GM19025 (cell line): Measurements from ENCODE around the gene OR10K2.
"Not testable (repeated sequence)": the region's sequence is repeated elsewhere in the genome, so short reads cannot be mapped to it uniquely, and the experiment has no call there.

Source experiments
- ATAC-seq: cut with Tn5 transposase; IDR thresholded peaks from one replicate; pipeline ENCODE4 v1.9.1; 2021; ENCODE audit warnings: mild to moderate bottlenecking, low read depth, moderate library complexity; ENCODE audit not compliant: unreplicated experiment

The OR10K2 gene, protein sequence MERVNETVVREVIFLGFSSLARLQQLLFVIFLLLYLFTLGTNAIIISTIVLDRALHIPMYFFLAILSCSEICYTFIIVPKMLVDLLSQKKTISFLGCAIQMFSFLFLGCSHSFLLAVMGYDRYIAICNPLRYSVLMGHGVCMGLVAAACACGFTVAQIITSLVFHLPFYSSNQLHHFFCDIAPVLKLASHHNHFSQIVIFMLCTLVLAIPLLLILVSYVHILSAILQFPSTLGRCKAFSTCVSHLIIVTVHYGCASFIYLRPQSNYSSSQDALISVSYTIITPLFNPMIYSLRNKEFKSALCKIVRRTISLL

DNA sequence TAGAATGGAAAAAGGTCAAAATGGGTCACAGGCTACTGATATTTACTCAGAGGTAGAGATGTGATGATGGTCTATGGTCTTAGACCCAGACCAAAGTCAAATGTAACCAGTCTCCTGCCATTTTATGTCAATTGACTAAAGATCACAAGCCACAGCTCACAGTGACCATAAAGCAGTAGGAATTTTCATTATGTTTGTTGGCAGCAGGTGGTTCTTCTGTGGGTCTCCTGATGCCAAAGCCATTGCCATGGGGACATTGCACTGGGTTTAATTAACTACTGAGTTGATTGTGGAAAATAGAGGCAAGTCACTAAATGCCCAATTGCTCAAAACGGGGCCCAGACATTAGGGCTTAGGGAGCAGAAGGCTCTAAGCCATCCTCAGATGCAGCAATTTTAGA lies at the start of gene OR10K2:
TSS of gene OR10K2 (minus strand) at position 101 of the 400 bp plus-strand sequence. CDS start 5,371 bp downstream, outside the sequence.
- no peak for ATAC-seq

DNA sequence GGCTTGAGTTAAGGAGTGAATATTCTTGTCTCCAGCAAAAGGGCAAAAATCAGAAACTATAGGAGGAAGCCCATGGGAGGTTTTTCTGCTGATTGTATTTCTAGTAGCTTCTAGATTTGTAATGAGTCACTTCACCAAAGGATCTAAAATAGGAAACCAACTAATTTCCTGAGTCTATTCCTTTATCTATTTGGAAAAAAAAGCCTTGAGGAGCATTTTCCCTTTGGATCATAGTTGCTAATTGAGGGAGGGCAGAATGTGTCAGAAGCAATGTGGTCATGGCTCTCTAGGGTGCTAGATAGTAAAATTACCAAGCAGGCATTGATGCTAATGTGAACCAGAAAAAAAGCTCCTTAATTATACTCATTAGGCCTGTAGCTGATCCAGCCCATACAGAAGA lies 45.9 kb upstream of the OR10K2 start, which contains the start of gene OR10R2:
TSS of gene OR10R2 (plus strand) at position 301 of the 400 bp plus-strand sequence. CDS start 106 bp downstream, outside the sequence.
- ATAC-seq: no peak

DNA sequence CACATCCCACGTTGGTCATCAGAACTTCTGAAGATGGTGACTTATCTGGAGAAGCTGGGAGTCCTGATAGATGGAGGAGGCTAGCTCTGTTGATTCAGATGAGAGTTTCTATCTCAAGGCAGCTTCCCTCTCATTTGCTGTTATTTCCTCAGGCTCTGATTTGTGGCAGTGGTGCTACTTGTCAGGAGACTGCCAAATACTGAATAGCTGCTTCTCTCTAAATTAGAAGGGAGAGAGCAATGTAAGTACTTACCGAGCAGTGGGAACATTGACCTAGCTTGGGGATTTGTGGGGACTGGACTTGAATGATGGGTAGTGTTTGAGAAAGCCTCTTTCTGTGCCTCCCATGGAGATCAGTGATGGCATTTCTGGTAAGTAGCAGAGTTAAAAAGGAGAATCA lies 35.5 kb upstream of the OR10K2 start, which contains the start of gene OR10K1:
TSS of gene OR10K1 (plus strand) at position 301 of the 400 bp plus-strand sequence. CDS start 3,728 bp downstream, outside the sequence.
- no peak for ATAC-seq

DNA sequence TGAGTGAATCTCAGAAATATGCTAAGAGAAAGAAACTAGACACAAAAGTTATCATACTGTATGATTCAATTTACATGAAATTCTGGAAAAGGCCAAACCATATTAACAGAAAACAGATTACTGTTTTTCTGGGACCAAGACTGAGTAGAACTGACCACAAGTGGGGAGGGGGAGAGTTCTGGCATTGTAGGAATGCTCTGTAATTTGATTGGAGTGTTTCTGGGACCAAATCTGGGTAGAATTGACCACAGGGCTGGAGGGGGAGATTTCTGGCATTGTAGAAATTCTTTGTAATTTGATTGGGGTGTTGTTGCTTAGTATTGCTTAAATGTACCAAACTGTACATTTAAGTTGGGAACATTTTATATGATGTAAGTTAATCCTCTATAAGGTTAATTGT lies 32.2 kb upstream of the OR10K2 start:
- no peak for ATAC-seq

DNA sequence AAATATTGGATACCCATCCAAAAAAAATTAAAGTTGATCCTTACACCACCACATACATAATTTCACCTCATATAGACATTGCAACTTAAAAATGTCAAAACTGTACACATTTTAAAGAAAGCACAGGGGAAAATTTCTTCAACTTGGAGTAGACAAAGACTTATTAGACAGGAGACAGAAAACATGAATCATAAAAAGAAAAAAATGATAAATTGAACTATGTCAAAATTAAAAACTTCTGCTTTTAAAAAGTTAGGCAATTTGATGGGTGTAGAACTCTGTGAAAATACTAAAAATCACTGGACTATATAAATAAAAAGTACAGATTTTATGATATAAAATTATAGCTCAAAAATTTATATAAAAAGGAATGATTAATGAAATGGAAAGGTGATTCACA lies 31.2 kb upstream of the OR10K2 start:
- ATAC-seq: no peak

DNA sequence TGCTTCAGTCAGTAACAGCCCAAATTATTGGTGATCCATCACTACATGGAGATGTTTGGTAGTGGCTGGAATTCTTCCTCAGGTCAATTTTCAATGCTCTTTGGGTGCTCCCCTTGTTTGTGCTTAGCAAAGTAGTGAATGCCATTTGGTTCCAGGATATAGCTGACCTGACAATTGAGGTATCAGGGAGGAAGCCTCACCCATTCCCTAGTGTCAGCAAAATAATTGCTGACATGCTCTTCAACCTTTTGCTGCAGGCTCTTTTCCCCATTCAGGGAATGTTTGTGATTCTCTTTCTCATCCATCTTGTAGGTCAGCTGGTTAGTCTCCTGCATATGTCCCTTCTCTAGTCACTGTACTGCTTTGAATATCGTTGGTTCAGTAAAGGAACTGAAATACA lies 28.5 kb upstream of the OR10K2 start:
- no peak for ATAC-seq

DNA sequence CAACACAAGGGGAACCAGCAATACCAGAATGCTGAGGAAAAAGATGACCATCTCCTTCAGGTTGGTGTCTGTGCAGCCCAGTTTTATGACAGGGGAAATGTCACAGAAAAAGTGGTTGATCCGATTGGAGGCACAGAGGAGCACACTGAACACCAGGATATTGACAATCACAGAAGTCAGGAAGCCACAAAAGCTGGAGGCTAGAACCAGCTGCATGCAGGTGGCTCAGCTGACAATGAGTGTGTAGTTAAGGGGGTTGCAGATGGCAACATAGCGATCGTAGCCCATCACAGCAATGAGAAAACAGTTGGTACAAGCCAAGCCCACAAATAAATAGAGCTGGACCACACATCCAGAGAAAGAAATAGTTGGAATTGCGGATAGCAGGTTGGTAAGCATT lies 19.3 kb upstream of the OR10K2 start:
- ATAC-seq: no peak

DNA sequence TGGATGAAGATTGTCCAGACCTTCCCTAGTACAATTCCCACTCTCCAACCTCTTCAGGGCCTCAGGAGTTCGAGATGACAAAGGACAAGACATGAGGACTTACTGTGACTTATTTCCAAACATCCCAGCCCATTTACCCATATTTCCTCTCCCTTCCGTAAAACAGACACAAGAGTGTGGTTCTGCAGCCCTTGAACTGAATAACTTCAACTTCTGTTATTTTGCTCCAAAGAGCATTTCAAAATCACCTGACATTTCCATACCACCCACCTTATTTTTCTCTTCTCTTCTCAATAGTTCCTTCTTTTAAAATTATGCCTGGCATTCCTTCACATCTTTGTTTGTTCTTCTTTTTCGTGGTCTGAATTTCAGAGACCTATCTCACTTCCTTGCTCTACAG lies 8.7 kb upstream of the OR10K2 start:
- ATAC-seq: no peak

DNA sequence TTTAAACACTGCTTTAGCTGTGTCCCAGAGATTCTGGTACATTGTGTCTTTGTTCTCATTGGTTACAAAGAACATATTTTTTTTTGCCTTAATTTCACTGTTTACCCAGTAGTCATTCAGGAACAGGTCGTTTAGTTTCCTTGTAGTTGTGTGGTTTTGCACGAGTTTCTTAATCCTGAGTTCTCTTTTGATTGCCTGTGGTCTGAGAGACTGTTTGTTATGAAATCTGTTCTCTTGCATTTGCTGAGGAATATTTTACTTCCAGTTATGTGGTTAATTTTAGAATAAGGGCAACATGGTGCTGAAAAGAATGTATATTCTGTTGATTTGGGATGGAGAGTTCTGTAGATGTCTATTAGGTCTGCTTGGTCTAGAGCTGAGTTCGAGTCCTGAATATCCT lies 4.1 kb upstream of the OR10K2 start:
- not testable (repeated sequence) for ATAC-seq

DNA sequence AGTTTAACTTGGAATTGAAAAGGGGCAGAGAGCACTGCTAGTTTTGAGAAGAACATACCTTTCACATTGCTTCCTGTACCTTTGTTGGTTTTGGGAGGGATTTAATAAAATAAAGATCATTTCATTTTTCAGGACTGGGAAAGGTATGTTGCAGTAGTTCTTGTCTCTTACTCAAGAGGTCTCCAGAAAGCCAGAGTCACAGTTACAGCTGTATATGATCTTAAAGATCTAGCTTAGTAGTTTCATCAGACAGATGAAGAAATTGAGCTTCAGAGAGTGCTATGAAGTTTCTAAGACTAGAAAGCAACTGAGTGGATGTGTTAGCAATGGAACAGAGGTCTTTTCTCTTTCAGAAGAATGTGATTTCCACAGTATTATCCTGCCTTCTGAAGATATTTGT lies 1.0 kb downstream of the OR10K2 start:
- no peak for ATAC-seq

DNA sequence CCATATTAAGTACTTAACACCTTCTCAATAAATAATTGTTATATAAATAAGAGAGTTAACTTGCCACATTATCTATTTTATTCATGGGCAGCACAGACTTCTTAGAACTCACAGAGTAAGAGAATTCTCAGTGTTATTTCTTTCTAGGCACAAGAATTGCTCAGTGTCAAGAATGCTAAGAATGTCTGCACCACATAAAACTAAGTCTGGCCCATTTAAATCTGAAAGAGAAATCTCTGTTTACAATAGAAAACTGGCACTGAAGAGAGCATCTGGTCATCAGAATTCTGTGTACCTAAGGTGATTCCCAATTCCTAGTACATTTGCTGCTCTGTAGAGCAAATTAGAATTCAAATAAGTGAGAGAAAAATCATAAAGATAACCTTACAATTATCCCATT lies 3.8 kb downstream of the OR10K2 start:
- no peak for ATAC-seq

DNA sequence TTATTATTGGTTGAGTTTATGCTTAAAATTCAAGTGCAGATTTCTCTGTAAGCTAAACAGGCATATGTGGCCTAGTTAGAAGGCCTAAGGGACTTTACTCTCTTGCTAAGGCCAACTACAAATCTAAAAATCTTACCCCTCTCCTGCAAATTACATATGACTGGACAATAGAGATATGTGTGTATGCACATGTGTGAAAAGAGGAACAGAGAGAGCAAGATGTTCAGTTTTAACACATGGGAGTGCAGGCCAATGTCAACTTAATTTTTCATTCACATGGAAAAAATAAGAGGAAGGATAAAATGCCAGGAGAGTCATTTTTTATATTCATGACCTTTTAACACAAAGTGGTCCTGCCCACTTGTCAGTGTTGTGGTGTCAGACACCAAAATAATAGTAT lies 8.5 kb downstream of the OR10K2 start:
- ATAC-seq: no peak

DNA sequence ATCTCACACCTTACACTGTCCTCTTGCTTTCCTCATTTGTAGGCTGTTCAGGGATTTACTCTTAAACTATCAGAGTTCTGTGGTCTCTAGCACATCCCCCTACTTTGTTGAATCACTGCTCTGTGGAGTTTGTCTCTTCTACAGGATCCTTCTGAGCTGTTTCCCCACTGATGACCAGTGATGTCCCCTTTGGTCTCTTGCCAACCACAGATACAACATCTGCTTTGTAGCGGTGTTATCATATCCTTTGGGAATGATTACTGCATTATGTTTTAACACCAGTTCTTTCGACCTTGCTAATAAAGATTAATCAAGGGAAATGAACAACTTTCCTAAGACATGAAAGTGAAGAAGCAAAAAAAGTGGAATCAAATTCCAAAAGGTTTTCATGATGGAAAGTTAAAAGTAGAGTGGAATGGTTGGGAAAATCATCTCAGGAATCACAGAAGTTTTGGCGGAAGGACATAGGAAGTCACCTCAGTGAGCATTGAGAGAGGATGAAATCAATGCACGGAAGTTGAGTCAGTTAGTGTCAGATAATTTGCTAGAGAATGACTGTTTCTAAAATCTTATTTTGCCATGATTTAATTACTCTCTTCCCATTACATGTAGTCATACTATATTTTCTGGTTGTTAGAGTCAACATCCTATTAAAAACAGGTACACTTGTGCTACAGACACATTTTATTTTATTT lies 11.2 kb downstream of the OR10K2 start:
- no peak for ATAC-seq

DNA sequence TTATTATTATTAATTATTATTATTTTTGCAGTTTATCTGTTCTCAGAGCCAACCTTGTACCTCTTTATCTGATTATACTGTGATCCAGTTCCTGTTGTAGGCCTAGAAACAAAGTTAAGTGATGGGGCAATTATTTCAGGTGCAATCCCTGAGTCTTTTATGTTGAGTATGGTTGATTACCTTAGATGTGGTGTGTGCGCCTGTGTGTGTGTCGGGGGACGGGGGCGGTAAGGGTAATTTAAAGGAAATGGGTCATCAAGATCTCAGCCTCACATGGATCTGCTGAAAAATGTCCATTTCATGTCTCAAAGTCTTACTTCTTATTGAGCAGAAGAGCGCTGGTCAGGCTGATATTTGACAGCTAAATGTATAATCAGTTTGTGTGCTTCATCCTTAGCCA lies 18.9 kb downstream of the OR10K2 start:
- no peak for ATAC-seq

DNA sequence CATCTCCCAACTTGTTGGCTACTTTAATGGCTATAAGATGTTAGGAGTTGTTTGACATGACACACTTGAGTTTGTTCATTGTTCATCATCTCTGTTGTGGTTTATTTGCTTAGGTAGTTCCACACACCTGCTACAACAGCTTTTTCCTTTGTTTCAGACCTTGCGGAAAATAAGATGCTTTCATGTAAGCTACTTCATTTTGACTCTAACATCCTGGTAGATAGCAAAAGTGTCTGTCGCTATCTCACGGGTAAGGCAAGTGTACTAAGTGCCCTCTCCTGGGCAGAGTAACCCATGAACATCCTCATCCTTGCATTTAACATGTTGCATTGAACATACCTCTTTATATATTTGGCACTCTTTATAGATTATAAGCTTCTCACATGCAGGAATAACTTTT lies 25.2 kb downstream of the OR10K2 start:
- no peak for ATAC-seq

DNA sequence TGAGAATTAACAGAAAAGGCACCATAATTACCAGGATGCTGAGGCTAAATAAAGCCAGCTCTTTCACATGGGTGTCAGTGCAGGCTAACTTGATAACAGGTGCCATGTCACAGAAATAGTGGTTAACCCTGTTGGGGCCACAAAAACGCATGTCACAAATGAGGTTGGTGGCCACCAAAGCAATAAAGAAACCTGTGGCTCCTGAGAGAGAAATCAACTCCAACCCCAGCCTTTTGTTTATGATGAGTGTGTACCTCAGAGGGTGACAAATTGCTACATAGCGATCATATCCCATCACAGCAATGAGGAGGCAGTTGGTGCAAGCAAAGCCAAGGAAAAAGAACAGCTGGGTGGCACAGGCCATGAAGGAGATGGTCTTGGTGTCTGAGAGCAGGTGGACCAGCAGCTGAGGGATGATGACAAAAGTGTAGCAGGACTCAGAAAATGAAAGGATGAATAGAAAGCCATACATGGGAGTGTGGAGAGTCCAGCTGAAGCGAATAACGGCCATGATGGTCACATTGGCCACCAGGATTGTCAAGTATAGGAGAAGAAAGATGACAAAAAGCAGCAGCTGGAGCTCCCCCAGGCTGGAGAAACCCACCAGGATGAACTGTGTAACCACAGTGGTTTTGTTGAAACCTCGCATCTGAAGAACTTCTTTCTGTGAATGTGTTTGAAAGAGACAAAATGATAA lies 27.1 kb downstream of the OR10K2 start, which contains the start of gene OR10T2:
TSS of gene OR10T2 (minus strand) at position 649 of the 697 bp plus-strand sequence. CDS start at position 649, 0 bp downstream.
- no peak for ATAC-seq

DNA sequence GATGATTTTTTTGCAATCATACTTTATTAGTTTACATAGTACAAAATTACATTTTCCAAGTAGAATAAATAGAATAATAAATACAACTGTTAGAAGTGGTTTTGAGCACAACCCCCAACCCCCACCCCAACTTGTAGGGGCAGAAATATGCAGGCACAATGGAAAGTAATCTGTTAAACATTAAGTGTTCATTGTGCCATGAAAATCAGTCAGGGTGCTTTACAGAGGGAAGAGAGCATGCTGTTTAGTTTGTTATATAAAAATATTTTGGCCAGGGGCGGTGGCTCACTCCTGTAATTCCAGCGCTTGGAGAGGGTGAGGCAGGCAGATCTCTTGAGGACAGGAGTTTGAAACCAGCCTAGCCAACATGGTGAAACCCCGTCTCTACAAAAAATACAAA lies 29.4 kb downstream of the OR10K2 start:
- ATAC-seq: no peak

DNA sequence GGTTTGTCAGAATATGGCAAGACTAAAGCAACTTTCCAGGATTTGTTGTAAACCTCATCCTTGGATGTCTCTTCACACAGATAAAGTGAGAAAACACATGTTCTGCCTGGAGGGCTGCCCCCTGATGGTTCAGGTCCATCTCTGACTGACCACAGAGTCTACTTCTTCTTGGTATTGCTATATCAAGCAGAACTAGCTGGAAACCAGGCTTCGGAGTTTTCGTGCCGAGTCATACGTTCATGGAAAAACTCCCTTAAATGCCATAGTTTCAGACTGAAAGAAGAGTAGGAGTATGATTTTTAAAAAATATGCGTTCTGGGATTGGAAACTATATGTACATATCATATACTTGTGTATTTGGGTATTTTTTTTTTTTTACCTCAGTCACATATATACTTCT lies 32.6 kb downstream of the OR10K2 start:
- ATAC-seq: no peak

DNA sequence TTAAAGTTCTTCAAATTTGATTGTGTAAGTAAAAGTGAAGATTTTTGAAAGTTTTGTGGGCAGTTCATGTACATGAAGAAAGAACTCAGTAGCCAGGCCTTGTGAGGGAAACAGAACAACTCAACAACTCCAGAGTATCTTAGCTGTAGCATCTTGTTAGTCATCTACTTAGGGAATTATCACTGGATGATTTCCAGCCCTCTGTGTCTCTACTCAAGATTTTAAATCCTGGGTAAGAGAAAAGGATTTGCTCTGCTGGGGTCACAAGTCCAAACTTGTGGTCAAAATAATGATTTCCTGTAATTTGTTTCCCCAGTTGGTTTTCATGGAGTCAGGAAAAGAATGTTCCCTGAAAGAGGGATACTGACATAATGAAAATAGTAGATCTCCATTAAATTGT lies 34.9 kb downstream of the OR10K2 start:
- ATAC-seq: no peak

DNA sequence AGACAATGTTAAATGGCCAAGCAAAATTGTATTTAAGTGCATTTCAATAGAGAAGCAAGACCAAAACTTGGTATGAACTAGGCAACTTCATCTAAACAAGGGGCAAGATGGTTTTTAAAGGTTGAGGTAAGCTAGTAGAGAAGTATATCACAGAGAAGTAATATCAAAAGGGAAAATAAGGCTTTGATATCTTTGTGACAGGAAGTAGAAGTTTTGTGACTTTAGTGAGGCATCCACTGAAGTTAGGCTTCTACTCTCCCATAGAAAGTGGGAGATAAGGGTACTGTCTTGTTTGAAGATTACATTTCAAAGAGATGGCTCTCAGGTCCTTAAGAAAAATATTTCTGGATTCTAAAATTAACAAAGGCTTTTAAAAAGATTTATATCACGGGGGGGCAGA lies 35.7 kb downstream of the OR10K2 start:
- ATAC-seq: no peak

DNA sequence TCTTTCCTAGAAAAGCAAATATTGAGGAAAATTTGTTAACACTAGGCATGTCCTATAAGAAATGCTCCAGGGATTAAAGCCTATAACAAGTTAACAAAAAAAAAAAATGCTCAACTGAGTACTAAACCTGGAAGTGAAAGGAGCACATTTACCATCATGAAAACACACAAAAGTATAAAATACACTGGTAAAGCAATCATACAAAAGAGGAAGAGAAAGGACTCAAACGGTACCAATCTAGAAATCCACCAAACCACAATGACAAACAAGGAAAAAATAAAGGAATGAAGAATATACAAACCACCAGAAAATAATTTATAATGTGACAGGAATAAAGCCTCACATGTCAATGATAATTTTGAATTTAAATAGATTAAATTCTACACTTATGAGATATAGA lies 51.2 kb downstream of the OR10K2 start:
- no peak for ATAC-seq
